Measurements from ENCODE around the gene USP9Y. TPM values are rescaled to one million over a fixed set of nuclear protein-coding genes. Genes with fewer than 3 reads are reported as not detected.

USP9Y gene
- total and polyA plus RNA-seq, 2 donors (not counting 3 experiments of a cell fraction or from before 2014, with no cell fraction given) = 13.6 to 17.4 TPM

- peaks cover 64% of the 10 kb centered on the region for H3K79me2 ChIP-seq (ENCODE audit: control insufficient read depth, insufficient read depth, low read length)
- H3K9me1 ChIP-seq (replicated peaks; ENCODE audit: control insufficient read depth, extremely low read depth, insufficient read depth, low read length) = no peaks in the 10 kb centered on the region
- H3K27me3 ChIP-seq (ENCODE audit: control insufficient read depth in 2 of 2, insufficient read depth in 2 of 2, low read length in 2 of 2) = no peaks in the 10 kb centered on the region
- H3K4me1 ChIP-seq (ENCODE audit: control insufficient read depth, extremely low read depth, insufficient read depth, low read length) = peaks cover 6% of the 10 kb centered on the region
- CTCF ChIA-PET = interaction anchor here (1.0 kb wide), 1 partner anchor 438 kb away, joined by 4 read pairs; no protein-coding TSS in a partner anchor
- peak overlapping the region; percentile 100 for H3K9ac ChIP-seq (replicated peaks; ENCODE audit: extremely low read depth, insufficient read depth, low read length)
- dilution Hi-C loops (cut with MboI; ENCODE audit: extremely low pct_ligation_motif_present, low sequenced_read_pairs) (no loop called here), intact Hi-C loops (cut with micrococcal nuclease) (loop anchor here (2.0 to 10.0 kb wide), 4 partner anchors 241 to 799 kb away; partner anchors contain the start of gene TMSB4Y)
- H3K27ac ChIP-seq (ENCODE audit: insufficient read depth, low read depth, low read length) = peak overlapping the region; percentile 100
- TF ChIP-seq CTCF (IDR thresholded peaks at IDR 0.05; ENCODE audit: extremely low read depth in 1 of 2, insufficient read depth in 1 of 2, low read depth in 1 of 2, low read length in 2 of 2) (no peak), POLR2A (IDR thresholded peaks at IDR 0.05; ENCODE audit: low read depth, low read length) (no peak), EZH2 (IDR thresholded peaks at IDR 0.05; ENCODE audit: borderline replicate concordance, low read depth, low read length, severe bottlenecking) (no peak), JUN (IDR thresholded peaks at IDR 0.05; ENCODE audit: borderline replicate concordance, insufficient read depth, insufficient read length, low read depth) (no peak), MYC (IDR thresholded peaks at IDR 0.05; ENCODE audit: low read depth, low read length) (no peak), FOS (IDR thresholded peaks at IDR 0.05; ENCODE audit: borderline replicate concordance, insufficient read depth, low read length) (no peak), GATA2 (IDR thresholded peaks at IDR 0.05; ENCODE audit: insufficient read depth, insufficient read length, low read depth, low read length) (no peak), MAX (IDR thresholded peaks at IDR 0.05; ENCODE audit: insufficient read depth, insufficient read length) (no peak), POLR2AphosphoS5 (IDR thresholded peaks at IDR 0.05; ENCODE audit: insufficient read depth, low read depth, low read length) (no peak)
- H3K9me3 ChIP-seq (replicated peaks; ENCODE audit: control insufficient read depth, insufficient read depth, low read length) = no peaks in the 10 kb centered on the region
- H4K20me1 ChIP-seq (replicated peaks; ENCODE audit: control insufficient read depth, extremely low read depth, insufficient read depth, low read length) = peaks cover 3% of the 10 kb centered on the region
- BruUV-seq (replicated peaks) = no TSS peak
- POLR2A ChIA-PET = no interaction called here
- no peak overlapping the region for H2AFZ ChIP-seq (ENCODE audit: low read depth, low read length)
- H3K4me2 ChIP-seq (ENCODE audit: insufficient read depth, low read length) = peak overlapping the region; percentile 98
- DNase-seq (ENCODE audit: low read depth, low spot score) (no peak), FAIRE-seq (no peak)
- peak overlapping the region; percentile 83 to 100 (median 98) for H3K4me3 ChIP-seq (replicated peaks in 1 of 3; ENCODE audit: insufficient read depth in 1 of 3, low read depth in 1 of 3, low read length in 3 of 3)
- H3K36me3 ChIP-seq (ENCODE audit: control insufficient read depth in 2 of 2, extremely low read depth in 1 of 2, insufficient read depth in 2 of 2, low read length in 2 of 2) = no peaks in the 10 kb centered on the region
These were observed 204.9 kb downstream of the USP9Y start for GRCh38 chrY:12905895-12906294.

Other genes starting within 250 kb of the USP9Y start
- gene DDX3Y, start 203.6 kb downstream of the USP9Y start, total RNA-seq = 59.0 and 59.1 TPM in 2 replicates
- 10.1 and 20.5 TPM in 2 replicates for gene DDX3Y, start 203.6 kb downstream of the USP9Y start, polyA plus RNA-seq